ENCODE results near the gene TFEB.

Gene TFEB

DNA sequence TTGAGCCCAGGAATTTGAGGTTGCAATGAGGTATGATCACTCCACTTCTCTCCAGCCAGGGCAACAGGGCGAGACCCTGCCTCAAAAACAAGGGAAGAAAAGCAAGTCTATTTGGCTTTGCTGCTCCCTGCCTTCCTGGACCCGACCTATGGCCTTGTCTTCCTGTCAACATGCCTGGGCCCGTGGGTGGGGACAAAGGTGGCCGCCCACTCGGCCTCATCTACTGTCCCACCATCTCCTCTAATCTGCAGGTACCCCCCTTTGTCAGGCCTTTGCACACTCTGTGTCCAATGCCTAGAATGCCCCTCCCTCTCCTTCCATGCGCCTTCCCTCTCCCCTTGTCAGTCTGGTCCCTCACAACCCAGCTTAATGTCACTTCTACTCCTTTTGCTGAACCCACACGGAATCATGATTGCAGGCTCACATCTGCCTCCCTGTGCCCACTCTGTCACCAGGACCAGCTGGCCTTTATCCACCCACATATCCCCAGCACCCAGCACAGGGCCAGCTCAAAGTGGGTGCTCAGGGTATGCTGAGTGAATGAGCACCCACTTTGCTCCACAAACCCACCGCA, 56.8 kb downstream of the TFEB start:
- H3K9ac ChIP-seq (ENCODE audit: insufficient read length, low read depth), result no peak overlapping the region
- no peak for DNase-seq (ENCODE audit: low read depth, low spot score)
- H3K4me1 ChIP-seq (ENCODE audit: insufficient read depth, insufficient read length), result peaks cover 8% of the 10 kb centered on the region

DNA sequence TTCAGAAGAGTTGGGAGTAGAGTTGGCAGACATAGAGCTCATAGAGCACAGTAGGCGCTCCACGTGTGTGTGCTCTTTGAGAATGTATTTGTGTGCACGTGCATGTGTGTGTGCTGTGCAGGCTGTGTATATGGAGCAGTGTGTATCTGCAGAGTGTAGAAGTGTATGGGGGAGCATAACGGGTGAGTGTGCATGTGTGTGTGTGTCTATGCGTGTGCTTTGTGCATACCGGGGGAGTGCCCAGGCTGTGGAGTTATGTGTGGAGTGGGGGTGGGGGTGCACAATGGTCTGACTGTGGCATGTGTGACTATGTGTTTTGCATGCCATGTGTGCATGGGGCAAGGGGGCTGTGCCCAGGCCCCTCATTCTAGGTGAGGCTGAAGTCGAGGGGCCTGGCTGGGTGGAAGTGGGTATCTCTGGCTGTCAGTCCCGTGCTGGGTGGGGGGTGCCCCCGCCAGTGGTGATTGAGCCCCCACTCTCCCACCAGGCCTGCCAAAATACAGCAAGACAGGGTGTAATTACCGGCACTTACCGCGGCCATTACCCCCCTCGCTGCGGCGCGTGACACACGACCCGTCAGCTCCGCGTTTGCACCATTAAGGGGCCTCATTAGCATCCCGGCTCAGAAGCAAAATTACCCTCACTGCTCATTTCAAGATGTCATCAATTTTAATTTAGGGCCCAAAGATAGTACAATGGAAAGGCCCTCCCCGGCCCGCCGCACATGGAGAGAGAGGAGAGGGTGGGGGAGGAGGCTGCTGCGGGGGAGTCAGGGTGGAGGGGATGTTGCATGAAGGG, 58.1 kb downstream of the TFEB start:
- no peak overlapping the region for H3K4me3 ChIP-seq (ENCODE audit: insufficient read length, low read depth)
- H3K9me3 ChIP-seq (ENCODE audit: insufficient read depth, low read length), result no peaks in the 10 kb centered on the region
- TF ChIP-seq SUZ12 (IDR thresholded peaks at IDR 0.05; ENCODE audit: extremely low read depth, insufficient read depth, insufficient read length), result no peak
- no peak for TF ChIP-seq ZNF274 (IDR thresholded peaks at IDR 0.05; ENCODE audit: low read depth, low read length)
- TF ChIP-seq YY1 (IDR thresholded peaks at IDR 0.05; ENCODE audit: insufficient read depth, insufficient read length), result no peak
- no peak overlapping the region for H3K9ac ChIP-seq (ENCODE audit: insufficient read length, low read depth)
- peaks cover 11% of the 10 kb centered on the region for H3K27me3 ChIP-seq (ENCODE audit: insufficient read depth, insufficient read length)
- no peak for DNase-seq (ENCODE audit: low read depth, low spot score)
- H3K36me3 ChIP-seq (ENCODE audit: insufficient read depth, insufficient read length, low read length), result no peaks in the 10 kb centered on the region
- H3K4me1 ChIP-seq (ENCODE audit: insufficient read depth, insufficient read length), result peaks cover 5% of the 10 kb centered on the region

More for the DNA sequence above, 56.8 kb downstream of the TFEB start:
- H3K27me3 ChIP-seq (ENCODE audit: insufficient read depth, insufficient read length), result peaks cover 11% of the 10 kb centered on the region
- no peaks in the 10 kb centered on the region for H3K36me3 ChIP-seq (ENCODE audit: insufficient read depth, insufficient read length, low read length)
- no peak for TF ChIP-seq SUZ12 (IDR thresholded peaks at IDR 0.05; ENCODE audit: extremely low read depth, insufficient read depth, insufficient read length)
- no peak for TF ChIP-seq YY1 (IDR thresholded peaks at IDR 0.05; ENCODE audit: insufficient read depth, insufficient read length)
- TF ChIP-seq ZNF274 (IDR thresholded peaks at IDR 0.05; ENCODE audit: low read depth, low read length), result no peak
- no peak overlapping the region for H3K4me3 ChIP-seq (ENCODE audit: insufficient read length, low read depth)
- H3K9me3 ChIP-seq (ENCODE audit: insufficient read depth, low read length), result no peaks in the 10 kb centered on the region

GRCh38 chr6:41676431-41676830, 59.0 kb downstream of the TFEB start:
- H3K9me3 ChIP-seq (ENCODE audit: insufficient read depth, low read length), result no peaks in the 10 kb centered on the region
- peaks cover 5% of the 10 kb centered on the region for H3K4me1 ChIP-seq (ENCODE audit: insufficient read depth, insufficient read length)
- H3K36me3 ChIP-seq (ENCODE audit: insufficient read depth, insufficient read length, low read length), result no peaks in the 10 kb centered on the region
- H3K27me3 ChIP-seq (ENCODE audit: insufficient read depth, insufficient read length), result peaks cover 11% of the 10 kb centered on the region
- TF ChIP-seq ZNF274 (IDR thresholded peaks at IDR 0.05; ENCODE audit: low read depth, low read length) (no peak), YY1 (IDR thresholded peaks at IDR 0.05; ENCODE audit: insufficient read depth, insufficient read length) (no peak), SUZ12 (IDR thresholded peaks at IDR 0.05; ENCODE audit: extremely low read depth, insufficient read depth, insufficient read length) (no peak)
- H3K4me3 ChIP-seq (ENCODE audit: insufficient read length, low read depth), result no peak overlapping the region
- H3K9ac ChIP-seq (ENCODE audit: insufficient read length, low read depth), result no peak overlapping the region
- no peak for DNase-seq (ENCODE audit: low read depth, low spot score)

DNA sequence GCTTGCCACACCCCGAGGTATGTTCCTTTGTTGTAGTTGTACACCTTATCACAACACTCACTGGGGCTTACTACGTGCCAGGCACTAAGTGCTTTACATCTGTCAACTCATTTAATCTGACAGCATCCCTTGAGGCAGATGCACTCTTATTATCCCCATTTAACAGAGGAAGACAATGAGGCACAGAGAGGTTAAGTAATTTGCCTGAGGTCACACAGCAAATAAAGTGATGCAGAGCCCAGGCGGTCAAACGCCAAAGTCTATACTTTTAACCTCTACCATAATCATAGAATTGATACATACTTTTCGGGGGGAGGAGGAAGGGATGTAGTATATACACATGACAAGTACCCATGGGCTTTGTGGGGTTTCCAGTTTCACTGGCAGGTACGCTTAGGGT, 59.4 kb downstream of the TFEB start:
- H3K36me3 ChIP-seq (ENCODE audit: insufficient read depth, insufficient read length, low read length), result no peaks in the 10 kb centered on the region
- H3K4me1 ChIP-seq (ENCODE audit: insufficient read depth, insufficient read length), result peaks cover 5% of the 10 kb centered on the region
- H3K9me3 ChIP-seq (ENCODE audit: insufficient read depth, low read length), result no peaks in the 10 kb centered on the region
- no peak overlapping the region for H3K9ac ChIP-seq (ENCODE audit: insufficient read length, low read depth)
- H3K27me3 ChIP-seq (ENCODE audit: insufficient read depth, insufficient read length), result peaks cover 11% of the 10 kb centered on the region
- no peak for DNase-seq (ENCODE audit: low read depth, low spot score)
- TF ChIP-seq SUZ12 (IDR thresholded peaks at IDR 0.05; ENCODE audit: extremely low read depth, insufficient read depth, insufficient read length) (no peak), YY1 (IDR thresholded peaks at IDR 0.05; ENCODE audit: insufficient read depth, insufficient read length) (no peak), ZNF274 (IDR thresholded peaks at IDR 0.05; ENCODE audit: low read depth, low read length) (no peak)
- no peak overlapping the region for H3K4me3 ChIP-seq (ENCODE audit: insufficient read length, low read depth)

GRCh38 chr6:41675176-41675775, 60.1 kb downstream of the TFEB start:
- Histone ChIP-seq H3K4me3 (ENCODE audit: insufficient read length, low read depth) (no peak overlapping the region), H3K9me3 (ENCODE audit: insufficient read depth, low read length) (no peaks in the 10 kb centered on the region), H3K9ac (ENCODE audit: insufficient read length, low read depth) (no peak overlapping the region), H3K27me3 (ENCODE audit: insufficient read depth, insufficient read length) (peaks cover 11% of the 10 kb centered on the region), H3K4me1 (ENCODE audit: insufficient read depth, insufficient read length) (peaks cover under 1% of the 10 kb centered on the region), H3K36me3 (ENCODE audit: insufficient read depth, insufficient read length, low read length) (no peaks in the 10 kb centered on the region)
- TF ChIP-seq YY1 (IDR thresholded peaks at IDR 0.05; ENCODE audit: insufficient read depth, insufficient read length), result no peak
- TF ChIP-seq ZNF274 (IDR thresholded peaks at IDR 0.05; ENCODE audit: low read depth, low read length), result no peak
- no peak for TF ChIP-seq SUZ12 (IDR thresholded peaks at IDR 0.05; ENCODE audit: extremely low read depth, insufficient read depth, insufficient read length)
- no peak for DNase-seq (ENCODE audit: low read depth, low spot score)

GRCh38 chr6:41674231-41675000, 61.0 kb downstream of the TFEB start:
- H3K9me3 ChIP-seq (ENCODE audit: insufficient read depth, low read length), result no peaks in the 10 kb centered on the region
- no peak overlapping the region for H3K9ac ChIP-seq (ENCODE audit: insufficient read length, low read depth)
- no peak for DNase-seq (ENCODE audit: low read depth, low spot score)
- no peaks in the 10 kb centered on the region for H3K4me1 ChIP-seq (ENCODE audit: insufficient read depth, insufficient read length)
- no peaks in the 10 kb centered on the region for H3K36me3 ChIP-seq (ENCODE audit: insufficient read depth, insufficient read length, low read length)
- TF ChIP-seq YY1 (IDR thresholded peaks at IDR 0.05; ENCODE audit: insufficient read depth, insufficient read length) (no peak), SUZ12 (IDR thresholded peaks at IDR 0.05; ENCODE audit: extremely low read depth, insufficient read depth, insufficient read length) (no peak), ZNF274 (IDR thresholded peaks at IDR 0.05; ENCODE audit: low read depth, low read length) (no peak)
- H3K4me3 ChIP-seq (ENCODE audit: insufficient read length, low read depth), result no peak overlapping the region
- peaks cover 11% of the 10 kb centered on the region for H3K27me3 ChIP-seq (ENCODE audit: insufficient read depth, insufficient read length)

Data from NT2/D1 (cell line).